Uterus (tissue), 4 donors: ENCODE measurements around the gene C12orf43. TPM values are rescaled to one million over a fixed set of nuclear protein-coding genes. Genes with fewer than 3 reads are reported as not detected.

Source experiments
- DNase-seq, 2 donors: peaks; one replicate each; pipeline ENCODE4 v3.0.0-alpha.2; 2019 to 2020
- H3K27ac ChIP-seq, 2 donors: fragments of 200-600 bp; sonication (generic); 1 replicate in 1 of 2; 2 replicates in 1 of 2; pipeline ENCODE4 v1.5.1; 2016 to 2018
- H3K27me3 ChIP-seq, 2 donors: fragments of 200-600 bp; sonication (generic); one replicate each; pipeline ENCODE4 v1.5.1; 2018 to 2019; ENCODE audit warnings: control low read depth in 1 of 2
- H3K36me3 ChIP-seq, 2 donors: fragments of 200-600 bp; sonication (generic); one replicate each; pipeline ENCODE4 v1.5.1; 2019; ENCODE audit warnings: control low read depth in 1 of 2
- H3K4me1 ChIP-seq, 2 donors: fragments of 200-600 bp; sonication (generic); one replicate each; pipeline ENCODE4 v1.5.1; 2018 to 2019; ENCODE audit warnings: control low read depth in 1 of 2
- H3K4me3 ChIP-seq, 2 donors: fragments of 200-600 bp; sonication (generic); 1 replicate in 1 of 2; 2 replicates in 1 of 2; pipeline ENCODE4 v1.5.1; 2018 to 2019; ENCODE audit warnings: mild to moderate bottlenecking in 1 of 2
- H3K9me3 ChIP-seq, 2 donors: fragments of 200-600 bp; sonication (generic); one replicate each; pipeline ENCODE4 v1.5.1; 2019; ENCODE audit warnings: control low read depth in 1 of 2
- CTCF ChIP-seq, 4 experiments: fragments of 200-600 bp in 2 of 4; fragments of 450-650 bp in 2 of 4; sonication (generic) in 2 of 4; IDR thresholded peaks; one replicate each; pipeline ENCODE4 v1.5.1; 2016 to 2019; ENCODE audit warnings: antibody characterized with exemption in 4 of 4, mild to moderate bottlenecking in 2 of 4, moderate library complexity in 1 of 4
- POLR2A ChIP-seq, 2 donors: fragments of 450-650 bp; IDR thresholded peaks; one replicate each; pipeline ENCODE4 v1.6.1; 2016; ENCODE audit warnings: antibody characterized with exemption in 2 of 2, mild to moderate bottlenecking in 1 of 2, moderate library complexity in 1 of 2
- intact Hi-C: fragments of 100-400 bp; cut with DNase I; formaldehyde crosslinking; loops from one replicate; pipeline ENCODE4 v1.15.1; 2023; ENCODE audit warnings: low total_unique reads
- total RNA-seq, 4 donors: library from RNA; depleted of rRNA in 3 of 4; stranded (reverse); fragments of >200 nt in 3 of 4; gene quantifications; one replicate each; pipeline versions ENCODE4 v1.1.0 to v1.2.4, GENCODE V29; 2014 to 2023
- donor health status: DM: yes; HTN: yes; CAD: no.

Gene C12orf43
- total RNA-seq, 4 donors from 2014 or later: 12.2 to 23.5 (median 19.0) TPM

GRCh38 chr12:121021754-121022153, 5.5 kb upstream of the C12orf43 start:
- no peak for TF ChIP-seq CTCF (IDR thresholded peaks at IDR 0.05)
- TF ChIP-seq POLR2A (IDR thresholded peaks at IDR 0.05): no peak
- H3K4me1 ChIP-seq: no peaks in the 10 kb centered on the region
- no peak overlapping the region for H3K27ac ChIP-seq
- intact Hi-C loops: no loop called here
- no peaks in the 10 kb centered on the region for H3K27me3 ChIP-seq
- DNase-seq: no peak
- H3K4me3 ChIP-seq: no peak overlapping the region
- no peaks in the 10 kb centered on the region for H3K36me3 ChIP-seq
- H3K9me3 ChIP-seq: no peaks in the 10 kb centered on the region

- no peak for DNase-seq
- Histone ChIP-seq H3K27ac (no peak overlapping the region), H3K36me3 (no peaks in the 10 kb centered on the region), H3K4me3 (no peak overlapping the region), H3K9me3 (no peaks in the 10 kb centered on the region), H3K27me3 (no peaks in the 10 kb centered on the region), H3K4me1 (peaks cover 0 to 4% of the 10 kb centered on the region in 2 donors)
- TF ChIP-seq POLR2A (IDR thresholded peaks at IDR 0.05): no peak
- no peak for TF ChIP-seq CTCF (IDR thresholded peaks at IDR 0.05)
- intact Hi-C loops: no loop called here
Measured at GRCh38 chr12:121018860-121019617, 2.8 kb upstream of the C12orf43 start.

GRCh38 chr12:121017966-121018491, 1.7 kb upstream of the C12orf43 start:
- intact Hi-C loops: no loop called here
- no peaks in the 10 kb centered on the region for H3K9me3 ChIP-seq
- no peaks in the 10 kb centered on the region for H3K27me3 ChIP-seq
- no peak overlapping the region for H3K4me3 ChIP-seq
- no peak for DNase-seq
- no peaks in the 10 kb centered on the region for H3K36me3 ChIP-seq
- H3K27ac ChIP-seq: no peak overlapping the region
- TF ChIP-seq CTCF (IDR thresholded peaks at IDR 0.05) (no peak), POLR2A (IDR thresholded peaks at IDR 0.05) (no peak)
- peaks cover 0 to 4% of the 10 kb centered on the region in 2 donors for H3K4me1 ChIP-seq

- no peak for TF ChIP-seq POLR2A (IDR thresholded peaks at IDR 0.05)
- no peak for TF ChIP-seq CTCF (IDR thresholded peaks at IDR 0.05)
- intact Hi-C loops: no loop called here
- no peaks in the 10 kb centered on the region for H3K27me3 ChIP-seq
- H3K27ac ChIP-seq: no peak overlapping the region
- no peak for DNase-seq
- H3K36me3 ChIP-seq: no peaks in the 10 kb centered on the region
- H3K4me1 ChIP-seq: peaks cover 0 to 4% of the 10 kb centered on the region in 2 donors
- H3K9me3 ChIP-seq: no peaks in the 10 kb centered on the region
- no peak overlapping the region for H3K4me3 ChIP-seq
Measured at GRCh38 chr12:121013715-121014114, 2.6 kb downstream of the C12orf43 start.

GRCh38 chr12:121011820-121012219, 4.5 kb downstream of the C12orf43 start:
- H3K9me3 ChIP-seq: no peaks in the 10 kb centered on the region
- H3K4me3 ChIP-seq: no peak overlapping the region
- TF ChIP-seq POLR2A (IDR thresholded peaks at IDR 0.05): no peak
- TF ChIP-seq CTCF (IDR thresholded peaks at IDR 0.05): no peak
- intact Hi-C loops: no loop called here
- H3K36me3 ChIP-seq: no peaks in the 10 kb centered on the region
- no peak overlapping the region for H3K27ac ChIP-seq
- DNase-seq: no peak
- peaks cover 0 to 4% of the 10 kb centered on the region in 2 donors for H3K4me1 ChIP-seq
- no peaks in the 10 kb centered on the region for H3K27me3 ChIP-seq
